Measurements from ENCODE around the gene GZMH. TPM values are rescaled to one million over a fixed set of nuclear protein-coding genes. Genes with fewer than 3 reads are reported as not detected.

Gene GZMH
- total and polyA plus RNA-seq, 2 of the 8 experiments (the other 6 are each of a cell fraction or from before 2014, with no cell fraction given): not detected

- FAIRE-seq (no peak), DNase-seq (ENCODE audit: low read depth in 1 of 2, low spot score in 2 of 2) (no peak)
- Histone ChIP-seq H3K27me3 (replicated peaks in 1 of 4; ENCODE audit: control insufficient read depth in 3 of 4, extremely low read depth in 1 of 4, insufficient read depth in 3 of 4, low read length in 3 of 4) (no peaks in the 10 kb centered on the region), H3K18ac (ENCODE audit: extremely low read depth, low read length) (no peak overlapping the region), H4K5ac (ENCODE audit: insufficient read length, low read depth, low read length) (no peak overlapping the region), H3K14ac (ENCODE audit: insufficient read length) (no peak overlapping the region), H3K4me2 (ENCODE audit: insufficient read depth in 1 of 2, low read depth in 2 of 2, low read length in 2 of 2) (no peak overlapping the region), H2BK12ac (ENCODE audit: low read depth, low read length) (no peak overlapping the region), H3K79me2 (ENCODE audit: control insufficient read depth in 1 of 2, insufficient read depth in 2 of 2, low read length in 2 of 2) (no peaks in the 10 kb centered on the region), H4K20me1 (replicated peaks in 1 of 2; ENCODE audit: control insufficient read depth in 1 of 2, insufficient read depth in 2 of 2, low read length in 2 of 2) (no peaks in the 10 kb centered on the region), H2BK15ac (ENCODE audit: low read length) (no peak overlapping the region), H3K23ac (ENCODE audit: insufficient read length) (no peak overlapping the region), H3K4me3 (ENCODE audit: extremely low read depth in 1 of 4, insufficient read depth in 2 of 4, low read depth in 3 of 4, low read length in 4 of 4) (no peak overlapping the region), H3K56ac (replicated peaks; ENCODE audit: insufficient read length, low read depth, low read length) (no peak overlapping the region), H4K91ac (replicated peaks; ENCODE audit: insufficient read length, low read length) (no peak overlapping the region), H3K36me3 (ENCODE audit: control insufficient read depth in 2 of 4, insufficient read depth in 4 of 4, low read length in 3 of 4) (no peaks in the 10 kb centered on the region), H2AK5ac (ENCODE audit: low read depth, low read length) (no peak overlapping the region), H2AFZ (ENCODE audit: low read length) (no peak overlapping the region), H3K27ac (ENCODE audit: low read depth, low read length) (no peak overlapping the region), H3K79me1 (ENCODE audit: low read depth, low read length) (no peaks in the 10 kb centered on the region), H4K8ac (ENCODE audit: extremely low read depth, insufficient read depth, low read length) (no peak overlapping the region), H2BK120ac (replicated peaks; ENCODE audit: low read depth, low read length) (no peak overlapping the region), H2BK20ac (ENCODE audit: low read length) (no peak overlapping the region), H2BK5ac (ENCODE audit: low read depth, low read length) (no peak overlapping the region), H3K4me1 (replicated peaks in 1 of 4; ENCODE audit: control insufficient read depth in 3 of 4, insufficient read depth in 4 of 4, low read length in 3 of 4) (no peaks in the 10 kb centered on the region), H3K9ac (replicated peaks in 1 of 4; ENCODE audit: extremely low read depth in 1 of 4, low read depth in 3 of 4, low read length in 3 of 4) (no peak overlapping the region), H3K23me2 (ENCODE audit: low read depth, low read length) (no peaks in the 10 kb centered on the region), H3K4ac (replicated peaks; ENCODE audit: insufficient read length, low read depth, low read length) (no peak overlapping the region), H3K9me3 (ENCODE audit: insufficient read depth in 2 of 2, low read depth in 1 of 2, low read length in 1 of 2) (peaks cover 14 to 16% of the 10 kb centered on the region in 2 experiments; a peak in 3 of 4 replicates)
- ChIA-PET CTCF (ENCODE audit: partially characterized antibody) (no interaction called here), POLR2A (ENCODE audit: partially characterized antibody) (no interaction called here)
- 72% methylated on average over 4 of the region's 4 CpGs; no CpG with 5 or more reads in 1 of the 2 experiments for WGBS, 2 experiments (ENCODE audit: extremely low coverage in 1 of 2, insufficient coverage in 1 of 2, insufficient read length in 1 of 2, insufficient replicate concordance in 2 of 2, low coverage in 1 of 2, low lambda C conversion rate in 2 of 2, missing lambda C conversion rate in 1 of 2)
- TF ChIP-seq NANOG (IDR thresholded peaks at IDR 0.05; ENCODE audit: insufficient read depth, low read depth, low read length, poor library complexity, severe bottlenecking) (no peak), SIRT6 (IDR thresholded peaks at IDR 0.05; ENCODE audit: low read length) (no peak), CTBP2 (IDR thresholded peaks at IDR 0.05; ENCODE audit: borderline replicate concordance, insufficient read depth, insufficient read length, low read length) (no peak), HDAC2 (IDR thresholded peaks at IDR 0.05; ENCODE audit: borderline replicate concordance in 1 of 2, low read depth in 2 of 2, low read length in 2 of 2) (no peak), CHD1 (IDR thresholded peaks at IDR 0.05; ENCODE audit: low read depth, low read length) (no peak)
These were observed 52.7 kb downstream of the GZMH start for GRCh38 chr14:24556756-24557155.
